ENCODE data around the gene JARID2.

DNA sequence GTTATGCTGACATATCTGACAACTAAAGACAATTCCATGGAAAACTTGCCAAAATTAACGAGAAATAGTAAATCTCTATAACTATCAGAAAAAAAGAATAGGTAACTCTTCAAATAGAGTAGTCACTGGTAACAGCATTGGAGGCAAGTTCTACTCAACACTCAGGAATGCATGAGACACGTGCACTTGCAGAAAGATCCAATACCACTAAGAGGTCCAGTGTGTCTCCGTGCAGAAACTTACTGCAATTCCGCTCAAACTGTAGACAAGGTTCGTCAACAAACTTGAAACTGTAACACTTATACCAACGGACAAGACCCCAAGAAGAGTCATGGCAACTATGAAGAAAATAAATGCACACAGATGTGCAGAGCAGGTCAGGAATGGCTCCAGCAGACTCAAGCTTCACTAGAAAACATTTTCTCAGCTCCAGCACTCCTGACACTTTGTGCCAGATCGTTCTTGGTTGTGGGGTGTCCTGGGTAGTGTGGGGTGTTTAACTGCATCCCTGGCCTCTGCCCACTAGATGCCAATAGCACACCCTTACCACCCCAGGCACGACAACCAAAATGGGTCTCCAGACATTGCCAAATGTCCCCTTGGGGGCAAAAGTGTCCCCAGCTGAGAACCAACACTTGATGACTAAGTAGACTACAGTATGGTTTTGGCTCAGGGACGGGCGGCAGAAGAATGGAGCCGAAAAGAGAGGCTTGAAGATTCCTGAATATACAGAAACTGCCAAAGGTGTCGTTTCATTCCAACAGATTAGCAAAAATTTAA, 282.2 kb downstream of the JARID2 start:
- TF ChIP-seq EZH2 (IDR thresholded peaks at IDR 0.05): no peak
- no peak for TF ChIP-seq POLR2AphosphoS5 (IDR thresholded peaks at IDR 0.05; ENCODE audit: borderline replicate concordance, low read depth, low read length)
